K562 (cell line): ENCODE data around the gene GRK4. TPM values are rescaled to one million over a fixed set of nuclear protein-coding genes. Genes with fewer than 3 reads are reported as not detected.

Source experiments
- EWSR1 ChIP-seq: fragments of 450-650 bp; IDR thresholded peaks from 2 replicates; pipeline ENCODE4 v1.6.1; 2018; ENCODE audit warnings: borderline replicate concordance, mild to moderate bottlenecking, low read depth, moderate library complexity; ENCODE audit not compliant: partially characterized antibody
- GTF2A2 ChIP-seq: IDR thresholded peaks from 2 replicates; pipeline ENCODE4 v1.6.1; 2016; ENCODE audit warnings: mild to moderate bottlenecking, missing genetic modification characterization, missing compliant biosample characterization
- SAFB2 ChIP-seq: fragments of 200-400 bp; formaldehyde crosslinking; IDR thresholded peaks from 2 replicates; pipeline ENCODE4 v1.6.1; 2018; ENCODE audit warnings: borderline replicate concordance, low read length, low read depth, moderate library complexity; ENCODE audit not compliant: severe bottlenecking
- ZNF140 ChIP-seq: fragments of 250-450 bp; sonication (Bioruptor Pico); IDR thresholded peaks from 2 replicates; pipeline ENCODE4 v1.8.0; 2021; ENCODE audit warnings: moderate library complexity, mild to moderate bottlenecking, inconsistent platforms
- ZNF324 ChIP-seq: fragments of 250-450 bp; sonication (Bioruptor Pico); IDR thresholded peaks from 2 replicates; pipeline ENCODE4 v1.4.0; 2020; ENCODE audit warnings: mild to moderate bottlenecking
- polyA plus RNA-seq, 8 experiments: library from polyadenylated mRNA; depleted of rRNA in 4 of 8; stranded (reverse) in 5 of 8; unstranded in 3 of 8; fragments of >200 nt; fragmentation: Nextera tagmentation in 2 of 8; fragmentation: Illumina TruSeq in 1 of 8; extraction: Ambion mirVana in 2 of 8; extraction: Trizol in 1 of 8; gene quantifications; 2 replicates each; pipeline versions ENCODE4 v1.2.1 to v1.2.3, GENCODE V29; 2011 to 2014; ENCODE audit warnings: inconsistent platforms in 1 of 8, missing spikeins in 1 of 8
- total RNA-seq, 7 experiments: library from RNA; depleted of rRNA in 6 of 7; stranded (reverse); fragments of >200 nt in 6 of 7; fragmentation: Illumina TruSeq in 2 of 7; extraction: Trizol in 2 of 7; gene quantifications; 2 replicates each; pipeline versions ENCODE4 v1.2.1 to v1.2.3, GENCODE V29; 2011 to 2021; ENCODE audit warnings: low replicate concordance in 1 of 7
- TF ChIP-seq, protein P1 (sequence below): fragments of 250-450 bp; sonication (Bioruptor Pico); IDR thresholded peaks from 2 replicates; pipeline ENCODE4 v1.5.0; 2021; ENCODE audit warnings: mild to moderate bottlenecking, moderate library complexity
- TF ChIP-seq, protein P2 (sequence below): fragments of 250-450 bp; sonication (Bioruptor Pico); IDR thresholded peaks from 2 replicates; pipeline ENCODE4 v1.5.0; 2021
- TF ChIP-seq, protein P3 (sequence below), 2 experiments: fragments of 450-650 bp in 1 of 2; sonication (generic) in 1 of 2; formaldehyde crosslinking in 1 of 2; IDR thresholded peaks; 2 replicates each; pipeline versions ENCODE4 v1.7.1 to v1.9.0; 2016 to 2022; ENCODE audit warnings: inconsistent platforms in 1 of 2, mild to moderate bottlenecking in 1 of 2, missing genetic modification reagents in 1 of 2
- TF ChIP-seq, protein P4 (sequence below), 2 experiments: fragments of 450-650 bp; IDR thresholded peaks; 2 replicates each; pipeline ENCODE4 v1.6.1; 2016

Gene GRK4
- total and polyA plus RNA-seq, 9 of the 15 experiments (the other 6 are each of a cell fraction or from before 2014, with no cell fraction given) = 1.1 to 4.8 (median 2.6) TPM

DNA sequence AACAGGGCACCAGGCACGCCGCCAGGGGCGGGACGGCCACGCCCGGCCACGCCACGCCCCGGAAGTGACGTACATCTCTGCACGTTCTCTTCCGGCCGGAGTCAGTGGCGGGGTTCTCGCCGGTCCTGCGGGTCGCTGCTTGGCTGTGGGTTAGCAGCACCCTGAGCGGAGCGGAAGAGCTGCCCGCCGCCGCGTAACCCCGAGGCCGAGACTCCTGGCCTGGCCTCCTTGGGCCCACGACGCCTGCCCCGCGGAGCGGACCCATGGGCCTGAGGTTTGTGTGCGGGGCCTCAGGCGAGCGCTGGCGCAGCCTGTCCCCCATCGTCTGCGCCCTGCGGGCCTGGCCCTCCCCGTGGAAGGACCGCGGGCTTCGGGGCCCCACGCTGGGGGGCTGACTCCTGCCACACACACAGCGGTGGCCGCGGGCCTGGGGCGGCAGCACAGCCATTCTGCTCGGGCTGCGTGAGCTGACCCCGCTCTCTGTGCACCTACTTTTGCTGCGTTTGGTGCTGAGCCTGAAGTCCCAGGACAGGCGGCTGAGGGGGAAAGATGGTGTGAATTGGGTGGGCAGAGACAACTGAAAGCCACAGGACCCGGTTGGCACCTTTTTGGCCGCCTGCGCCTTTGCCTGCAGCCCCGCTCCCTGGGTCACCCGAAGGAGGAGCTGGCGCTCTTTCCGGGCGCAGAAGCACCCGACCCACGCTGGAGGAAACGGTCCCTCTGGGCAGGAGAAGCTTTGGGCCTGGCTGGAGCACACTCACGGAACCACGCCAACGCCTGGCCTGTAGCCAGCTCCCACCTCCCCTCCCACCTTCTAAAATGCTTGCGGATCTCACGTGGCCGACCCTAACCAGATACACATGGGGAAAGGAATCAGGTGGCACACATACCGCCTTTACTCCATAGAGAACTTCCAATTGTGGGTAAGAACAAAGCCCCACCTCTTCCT is 28.3 kb upstream of the GRK4 start (continued):
- TF ChIP-seq EWSR1 = no peak
- TF ChIP-seq SAFB2 = no peak
- no peak for TF ChIP-seq GTF2A2 (tag)
- TF ChIP-seq, protein P1, sequence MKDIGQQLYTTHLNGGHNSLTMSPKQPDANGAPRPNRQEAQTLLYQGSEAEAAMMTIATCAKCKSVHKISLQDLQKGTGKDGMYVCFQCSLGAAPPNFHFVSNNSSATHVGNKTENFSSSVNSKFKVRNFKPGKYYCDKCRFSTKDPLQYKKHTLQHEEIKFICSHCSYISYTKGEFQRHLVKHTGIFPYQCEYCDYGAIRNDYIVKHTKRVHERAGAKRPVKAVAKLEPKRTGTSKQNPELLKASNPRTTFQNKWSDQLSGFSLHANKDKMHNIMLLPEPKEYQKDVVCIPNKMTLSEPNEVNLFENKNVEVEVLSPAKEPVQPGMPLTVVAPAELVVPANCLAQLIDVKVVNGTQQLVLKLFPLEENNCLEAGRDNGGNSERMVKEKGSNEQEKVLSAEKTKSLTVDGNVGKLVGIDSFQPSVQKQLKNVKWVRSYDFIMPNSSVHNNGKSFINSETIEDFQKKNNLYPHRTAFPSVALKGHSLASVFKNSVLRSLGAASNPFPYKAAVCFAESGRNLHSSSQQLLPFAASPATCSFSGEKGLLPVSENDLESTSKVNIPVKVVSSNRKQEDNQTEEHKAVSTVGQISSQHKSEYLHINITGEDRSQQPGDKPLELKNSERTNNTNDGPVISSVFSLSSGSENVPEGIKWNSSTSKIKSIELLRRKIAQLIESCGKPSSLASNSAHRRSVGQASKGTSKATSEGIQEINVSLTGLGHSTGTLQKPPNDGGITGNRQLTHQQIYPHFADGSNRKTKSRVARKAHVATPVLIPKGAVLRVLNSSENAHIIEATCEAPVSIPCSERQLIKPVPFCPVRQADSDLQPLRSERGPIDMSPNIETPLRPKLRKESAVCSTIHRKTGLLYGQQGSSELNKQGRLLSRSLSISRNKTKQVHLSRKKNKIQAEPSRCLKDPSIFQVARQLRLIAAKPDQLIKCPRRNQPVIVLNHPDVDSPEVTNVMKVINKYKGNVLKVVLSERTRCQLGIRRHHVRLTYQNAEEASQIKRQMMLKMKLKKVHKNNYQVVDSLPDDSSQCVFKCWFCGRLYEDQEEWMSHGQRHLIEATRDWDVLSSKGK (CRISPR knock-in tag) = no peak
- TF ChIP-seq ZNF324 (CRISPR knock-in tag) = no peak
- TF ChIP-seq, protein P2, sequence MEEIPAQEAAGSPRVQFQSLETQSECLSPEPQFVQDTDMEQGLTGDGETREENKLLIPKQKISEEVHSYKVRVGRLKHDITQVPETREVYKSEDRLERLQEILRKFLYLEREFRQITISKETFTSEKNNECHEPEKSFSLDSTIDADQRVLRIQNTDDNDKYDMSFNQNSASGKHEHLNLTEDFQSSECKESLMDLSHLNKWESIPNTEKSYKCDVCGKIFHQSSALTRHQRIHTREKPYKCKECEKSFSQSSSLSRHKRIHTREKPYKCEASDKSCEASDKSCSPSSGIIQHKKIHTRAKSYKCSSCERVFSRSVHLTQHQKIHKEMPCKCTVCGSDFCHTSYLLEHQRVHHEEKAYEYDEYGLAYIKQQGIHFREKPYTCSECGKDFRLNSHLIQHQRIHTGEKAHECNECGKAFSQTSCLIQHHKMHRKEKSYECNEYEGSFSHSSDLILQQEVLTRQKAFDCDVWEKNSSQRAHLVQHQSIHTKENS = no peak
- TF ChIP-seq ZNF140 (CRISPR knock-in tag) = no peak
- TF ChIP-seq, protein P3, sequence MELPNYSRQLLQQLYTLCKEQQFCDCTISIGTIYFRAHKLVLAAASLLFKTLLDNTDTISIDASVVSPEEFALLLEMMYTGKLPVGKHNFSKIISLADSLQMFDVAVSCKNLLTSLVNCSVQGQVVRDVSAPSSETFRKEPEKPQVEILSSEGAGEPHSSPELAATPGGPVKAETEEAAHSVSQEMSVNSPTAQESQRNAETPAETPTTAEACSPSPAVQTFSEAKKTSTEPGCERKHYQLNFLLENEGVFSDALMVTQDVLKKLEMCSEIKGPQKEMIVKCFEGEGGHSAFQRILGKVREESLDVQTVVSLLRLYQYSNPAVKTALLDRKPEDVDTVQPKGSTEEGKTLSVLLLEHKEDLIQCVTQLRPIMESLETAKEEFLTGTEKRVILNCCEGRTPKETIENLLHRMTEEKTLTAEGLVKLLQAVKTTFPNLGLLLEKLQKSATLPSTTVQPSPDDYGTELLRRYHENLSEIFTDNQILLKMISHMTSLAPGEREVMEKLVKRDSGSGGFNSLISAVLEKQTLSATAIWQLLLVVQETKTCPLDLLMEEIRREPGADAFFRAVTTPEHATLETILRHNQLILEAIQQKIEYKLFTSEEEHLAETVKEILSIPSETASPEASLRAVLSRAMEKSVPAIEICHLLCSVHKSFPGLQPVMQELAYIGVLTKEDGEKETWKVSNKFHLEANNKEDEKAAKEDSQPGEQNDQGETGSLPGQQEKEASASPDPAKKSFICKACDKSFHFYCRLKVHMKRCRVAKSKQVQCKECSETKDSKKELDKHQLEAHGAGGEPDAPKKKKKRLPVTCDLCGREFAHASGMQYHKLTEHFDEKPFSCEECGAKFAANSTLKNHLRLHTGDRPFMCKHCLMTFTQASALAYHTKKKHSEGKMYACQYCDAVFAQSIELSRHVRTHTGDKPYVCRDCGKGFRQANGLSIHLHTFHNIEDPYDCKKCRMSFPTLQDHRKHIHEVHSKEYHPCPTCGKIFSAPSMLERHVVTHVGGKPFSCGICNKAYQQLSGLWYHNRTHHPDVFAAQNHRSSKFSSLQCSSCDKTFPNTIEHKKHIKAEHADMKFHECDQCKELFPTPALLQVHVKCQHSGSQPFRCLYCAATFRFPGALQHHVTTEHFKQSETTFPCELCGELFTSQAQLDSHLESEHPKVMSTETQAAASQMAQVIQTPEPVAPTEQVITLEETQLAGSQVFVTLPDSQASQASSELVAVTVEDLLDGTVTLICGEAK (IDR thresholded peaks at IDR 0.05) = peak; percentile 93
- TF ChIP-seq, protein P3 (CRISPR knock-in tag; IDR thresholded peaks at IDR 0.05) = no peak
- TF ChIP-seq, protein P4, sequence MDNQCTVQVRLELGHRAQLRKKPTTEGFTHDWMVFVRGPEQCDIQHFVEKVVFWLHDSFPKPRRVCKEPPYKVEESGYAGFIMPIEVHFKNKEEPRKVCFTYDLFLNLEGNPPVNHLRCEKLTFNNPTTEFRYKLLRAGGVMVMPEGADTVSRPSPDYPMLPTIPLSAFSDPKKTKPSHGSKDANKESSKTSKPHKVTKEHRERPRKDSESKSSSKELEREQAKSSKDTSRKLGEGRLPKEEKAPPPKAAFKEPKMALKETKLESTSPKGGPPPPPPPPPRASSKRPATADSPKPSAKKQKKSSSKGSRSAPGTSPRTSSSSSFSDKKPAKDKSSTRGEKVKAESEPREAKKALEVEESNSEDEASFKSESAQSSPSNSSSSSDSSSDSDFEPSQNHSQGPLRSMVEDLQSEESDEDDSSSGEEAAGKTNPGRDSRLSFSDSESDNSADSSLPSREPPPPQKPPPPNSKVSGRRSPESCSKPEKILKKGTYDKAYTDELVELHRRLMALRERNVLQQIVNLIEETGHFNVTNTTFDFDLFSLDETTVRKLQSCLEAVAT (IDR thresholded peaks at IDR 0.05) = no peak
